Lung microvascular endothelial cell (primary cell): Measurements from ENCODE around the gene SCARF1. TPM values are rescaled to one million over a fixed set of nuclear protein-coding genes. Genes with fewer than 3 reads are reported as not detected.

Source experiments
- DNase-seq, 2 donors: peaks; one replicate each; pipeline versions ENCODE4 v3.0.0 to v3.0.0-alpha.2; 2010; ENCODE audit warnings: low read depth in 2 of 2
- total RNA-seq: library from RNA; depleted of rRNA; stranded (reverse); fragments of >200 nt; gene quantifications from 2 replicates; pipeline ENCODE4 v1.2.1, GENCODE V29; 2014

The SCARF1 gene
- total RNA-seq, 1 donor from 2014 or later, result 92.1 TPM

DNA sequence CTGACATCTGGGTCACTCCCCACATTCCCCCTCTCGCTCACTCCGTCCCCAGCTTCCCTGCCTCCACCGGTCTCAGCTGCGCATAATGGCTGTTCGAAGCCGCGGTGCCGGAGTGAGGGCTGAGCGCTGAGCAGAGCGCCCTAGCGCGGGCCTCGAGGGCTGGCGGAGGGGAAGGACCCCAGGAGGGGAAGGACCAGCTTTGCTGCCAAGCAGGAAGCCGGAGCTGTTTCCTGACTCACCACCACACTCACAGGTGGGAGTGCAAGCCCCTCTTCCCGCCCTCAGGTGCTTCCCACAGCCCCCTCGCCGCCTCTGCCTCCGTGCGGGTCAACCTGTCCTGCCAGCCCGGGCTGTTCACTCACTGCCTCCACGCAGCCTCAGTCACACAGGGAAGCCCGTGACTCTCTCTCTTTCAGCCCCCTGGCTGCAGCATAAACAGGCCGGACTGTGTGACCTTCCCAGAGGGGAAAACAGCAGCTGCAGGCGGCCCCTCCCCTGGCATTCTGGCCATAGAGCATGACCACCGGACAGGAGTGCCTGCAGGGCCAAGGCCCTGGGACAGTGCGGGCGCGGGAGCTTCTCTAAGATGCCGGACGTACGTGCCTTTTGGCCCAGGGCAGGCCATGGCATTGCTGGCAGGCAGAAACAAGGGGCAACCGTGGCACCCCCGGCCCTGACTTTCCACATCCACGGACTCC lies 40.6 kb downstream of the SCARF1 start:
- peak in 1 of 2 donors; percentile 60 for DNase-seq

GRCh38 chr17:1601571-1601970 lies 44.0 kb downstream of the SCARF1 start:
- no peak for DNase-seq

DNA sequence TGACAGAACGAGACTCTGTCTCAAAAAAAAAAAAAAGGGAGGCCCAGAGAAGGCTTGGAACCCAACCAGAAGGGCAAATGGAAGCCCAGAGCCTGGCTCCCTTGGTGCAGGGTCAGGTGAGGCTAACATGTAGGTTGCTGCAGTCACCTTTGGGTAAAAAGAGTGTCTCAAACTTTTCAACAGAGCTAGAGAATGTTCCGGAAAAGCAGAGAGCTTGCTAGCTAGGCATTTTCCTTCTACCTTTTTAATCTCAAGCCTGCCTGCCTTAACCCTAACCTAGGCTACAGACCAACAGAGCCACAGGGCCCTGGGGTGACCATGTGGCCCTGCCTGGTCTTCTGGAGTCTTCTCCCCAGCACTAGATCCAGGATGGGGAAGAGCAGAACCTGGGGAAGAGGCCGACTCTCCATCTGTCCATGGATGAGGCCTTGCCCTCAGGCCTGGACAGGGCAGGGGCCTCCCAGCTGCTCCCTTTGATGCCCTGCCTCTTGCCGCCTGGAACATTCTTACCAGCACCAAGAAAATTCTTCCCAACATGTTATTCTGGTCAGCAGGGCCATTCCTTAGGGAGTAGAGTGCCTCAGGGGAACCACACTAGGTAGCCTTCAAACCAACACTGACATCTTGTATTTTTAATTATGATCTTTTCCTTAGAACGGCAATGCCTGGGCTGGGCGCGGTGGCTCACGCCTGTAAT lies 47.0 kb downstream of the SCARF1 start:
- DNase-seq, result no peak

DNA sequence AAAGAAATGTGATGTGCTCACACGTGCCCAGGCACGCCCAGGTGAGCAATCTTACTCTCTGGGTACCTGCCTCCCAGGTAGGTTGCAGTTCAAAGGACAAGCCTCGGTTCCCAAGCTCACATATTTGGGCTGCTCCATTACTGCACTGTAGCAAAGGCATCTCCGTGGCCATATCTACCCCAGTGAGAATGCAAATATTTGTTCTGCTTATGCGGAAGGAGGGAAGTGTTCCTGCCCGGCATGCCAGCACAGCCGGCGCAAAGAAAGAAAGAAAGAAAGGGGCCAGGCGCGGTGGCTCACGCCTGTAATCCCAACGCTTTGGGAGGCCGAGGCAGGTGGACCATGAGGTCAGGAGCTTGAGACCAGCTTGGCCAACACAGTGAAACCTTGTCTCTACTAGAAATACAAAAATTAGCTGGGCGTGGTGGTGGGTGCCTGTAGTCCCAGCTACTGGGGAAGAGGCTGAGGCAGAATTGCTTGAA lies 47.6 kb downstream of the SCARF1 start:
- DNase-seq, result no peak

DNA sequence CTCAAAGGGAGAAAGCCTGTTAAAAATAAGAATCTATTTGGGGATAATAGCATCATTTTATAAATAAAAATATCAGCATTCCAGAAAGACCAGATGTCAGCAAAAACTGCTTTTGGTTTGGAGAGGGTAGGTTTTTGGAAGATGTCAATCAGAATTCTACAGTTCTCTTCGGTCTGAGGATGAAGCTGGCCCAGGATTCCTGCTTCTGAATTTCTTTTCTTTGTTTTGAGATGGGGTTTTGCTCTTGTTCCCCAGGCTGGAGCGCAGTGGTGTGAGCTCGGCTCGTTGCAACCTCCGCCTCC lies 52.0 kb downstream of the SCARF1 start:
- DNase-seq, result no peak

- DNase-seq, result peak in 1 of 2 donors; percentile 31
Observed at GRCh38 chr17:1592751-1593629, 52.5 kb downstream of the SCARF1 start.

- DNase-seq, result no peak
Observed at GRCh38 chr17:1591474-1592090, 54.0 kb downstream of the SCARF1 start.

DNA sequence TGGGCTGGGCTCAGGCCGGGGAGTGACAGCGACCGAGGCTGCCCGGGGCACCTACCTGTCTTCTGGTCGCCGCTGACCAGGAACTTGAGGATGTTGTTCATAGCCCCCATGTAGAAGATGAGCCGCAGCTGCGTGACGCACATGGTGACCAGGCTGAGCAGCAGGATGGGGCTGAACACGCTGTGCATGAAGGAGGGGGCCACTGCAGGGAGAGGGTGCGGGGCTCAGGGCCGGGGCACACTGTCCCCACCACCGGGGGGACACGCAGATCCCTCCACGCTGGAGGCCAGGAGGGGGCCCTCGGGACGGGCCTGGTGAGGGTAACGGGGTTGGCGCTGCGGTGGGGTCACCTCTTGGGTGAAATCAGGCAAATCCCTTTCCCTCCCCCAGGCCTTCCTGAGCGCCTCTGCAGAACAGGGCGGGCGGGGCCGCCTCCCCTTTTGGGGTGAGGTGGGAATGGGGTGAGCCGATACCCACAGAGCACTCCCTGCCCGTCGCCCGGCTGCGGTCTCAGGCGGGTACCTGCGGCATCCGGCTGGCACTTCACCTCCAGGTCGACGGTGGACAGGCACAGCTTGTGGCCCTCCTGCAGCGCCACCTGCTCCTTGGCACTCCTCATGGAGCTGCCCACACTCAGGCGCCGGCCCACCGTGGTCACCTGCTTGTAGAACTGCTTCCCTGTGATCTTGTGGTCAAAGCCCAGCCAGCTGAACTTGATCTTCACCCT lies 54.6 kb downstream of the SCARF1 start:
- no peak for DNase-seq

- peak; percentile 80 to 90 for DNase-seq
Observed at GRCh38 chr17:1590029-1590746, 55.3 kb downstream of the SCARF1 start.

DNA sequence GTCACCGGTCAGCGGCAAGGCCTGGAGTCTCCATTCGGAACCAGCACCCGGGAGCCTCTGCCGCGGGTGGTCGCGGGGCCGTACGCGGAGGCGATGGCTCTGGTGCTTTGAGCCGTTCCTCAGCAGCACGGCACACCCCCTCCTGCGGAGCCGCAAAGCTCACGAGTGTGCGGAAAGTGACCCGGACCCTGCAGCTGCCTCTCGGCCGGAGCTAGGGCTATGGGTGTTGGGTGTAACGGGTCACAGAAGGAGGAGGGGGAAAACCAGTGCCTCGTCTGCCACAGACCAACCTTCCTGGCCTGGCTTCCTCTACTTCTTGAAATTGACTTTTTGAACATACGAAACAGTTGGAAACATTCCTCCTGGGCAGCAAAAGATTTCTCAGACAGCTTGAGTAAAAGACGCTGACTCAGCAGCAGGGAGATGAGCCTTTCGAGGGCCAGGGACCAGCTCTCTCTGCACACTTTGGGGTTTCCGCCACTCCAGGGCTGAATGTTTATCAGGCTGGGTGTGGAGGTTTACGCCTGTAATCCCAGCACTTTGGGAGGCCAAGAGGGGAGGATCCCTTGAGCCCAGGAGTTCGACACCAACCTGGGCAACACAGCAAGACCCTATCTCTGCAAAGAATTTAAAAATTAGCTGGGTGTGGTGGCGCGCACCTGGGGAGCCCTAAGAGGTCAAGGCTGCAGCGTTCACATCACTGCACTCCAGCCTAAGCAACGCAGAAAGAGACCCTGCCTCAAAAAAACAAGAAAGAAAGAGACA lies 56.5 kb downstream of the SCARF1 start:
- no peak for DNase-seq

GRCh38 chr17:1584167-1584566 lies 61.4 kb downstream of the SCARF1 start:
- DNase-seq, result no peak

Other genes with a start within 250 kb of the SCARF1 start
- 302 and 318 TPM in 2 replicates for gene YWHAE, start 245.5 kb downstream of the SCARF1 start, total RNA-seq
- 81.7 and 95.8 TPM in 2 replicates for gene CRK, start 189.5 kb downstream of the SCARF1 start, total RNA-seq
- gene MYO1C, start 153.0 kb downstream of the SCARF1 start, total RNA-seq, result 113 and 134 TPM in 2 replicates
- 47.3 and 47.8 TPM in 2 replicates for gene INPP5K, start 129.1 kb downstream of the SCARF1 start, total RNA-seq
- 14.6 and 17.1 TPM in 2 replicates for gene PITPNA, start 82.9 kb downstream of the SCARF1 start, total RNA-seq
- gene SLC43A2, start 16.9 kb downstream of the SCARF1 start, total RNA-seq, result 10.9 and 28.2 TPM in 2 replicates
- gene RILP, start 4.1 kb upstream of the SCARF1 start, total RNA-seq, result 10.5 and 12.5 TPM in 2 replicates
- gene PRPF8, start 39.1 kb upstream of the SCARF1 start, total RNA-seq, result 63.5 and 69.5 TPM in 2 replicates
- 0.87 and 1.2 TPM in 2 replicates for gene TLCD2, start 64.6 kb upstream of the SCARF1 start, total RNA-seq
- 8.3 and 12.7 TPM in 2 replicates for gene WDR81, start 79.0 kb upstream of the SCARF1 start, total RNA-seq
- under 0.01 TPM in 1 of 2 replicates, not detected in the other for gene SERPINF2, start 97.1 kb upstream of the SCARF1 start, total RNA-seq
- gene SERPINF1, start 116.3 kb upstream of the SCARF1 start, total RNA-seq, result not detected in 2 replicates
- 5.7 and 9.5 TPM in 2 replicates for gene SMYD4, start 184.2 kb upstream of the SCARF1 start, total RNA-seq
- 18.3 and 19.0 TPM in 2 replicates for gene RPA1, start 184.3 kb upstream of the SCARF1 start, total RNA-seq